Spleen (tissue), 11 donors: Measurements from ENCODE around the gene EHBP1. TPM values are rescaled to one million over a fixed set of nuclear protein-coding genes. Genes with fewer than 3 reads are reported as not detected.

Source experiments
- DNase-seq: peaks from one replicate; pipeline ENCODE4 v3.0.0-alpha.2; 2020
- H3K27ac ChIP-seq, 8 donors: fragments of 200-600 bp; sonication (generic) in 7 of 8; 1 replicate in 4 of 8; 2 replicates in 4 of 8; pipeline versions ENCODE4 v1.5.0 to v1.8.0; 2016 to 2021; ENCODE audit warnings: inconsistent platforms in 4 of 8, mild to moderate bottlenecking in 4 of 8, moderate library complexity in 1 of 8
- H3K27me3 ChIP-seq, 7 donors: fragments of 200-600 bp; sonication (generic) in 6 of 7; replicated peaks in 1 of 7; 1 replicate in 4 of 7; 2 replicates in 3 of 7; pipeline versions ENCODE4 v1.5.0 to v1.8.0; 2016 to 2021; ENCODE audit warnings: inconsistent platforms in 3 of 7, mild to moderate bottlenecking in 1 of 7
- H3K36me3 ChIP-seq, 6 donors: fragments of 200-600 bp; sonication (generic) in 5 of 6; 1 replicate in 4 of 6; 2 replicates in 2 of 6; pipeline versions ENCODE4 v1.5.0 to v1.8.0; 2016 to 2021; ENCODE audit warnings: inconsistent platforms in 2 of 6
- H3K4me1 ChIP-seq, 6 donors: fragments of 200-600 bp; sonication (generic) in 5 of 6; 1 replicate in 3 of 6; 2 replicates in 3 of 6; pipeline versions ENCODE4 v1.5.0 to v1.8.0; 2016 to 2021; ENCODE audit warnings: inconsistent platforms in 3 of 6
- H3K4me3 ChIP-seq, 8 donors: fragments of 200-600 bp; sonication (generic) in 7 of 8; 1 replicate in 4 of 8; 2 replicates in 4 of 8; pipeline versions ENCODE4 v1.5.0 to v1.8.0; 2016 to 2021; ENCODE audit warnings: inconsistent platforms in 4 of 8, mild to moderate bottlenecking in 4 of 8, moderate library complexity in 2 of 8
- H3K9me3 ChIP-seq, 8 donors: fragments of 200-600 bp; sonication (generic) in 7 of 8; 1 replicate in 4 of 8; 2 replicates in 4 of 8; pipeline versions ENCODE4 v1.5.0 to v1.8.0; 2016 to 2021; ENCODE audit warnings: inconsistent platforms in 4 of 8
- POLR2A ChIP-seq, 3 donors: fragments of 450-650 bp; IDR thresholded peaks; one replicate each; pipeline ENCODE4 v1.5.1; 2017; ENCODE audit warnings: antibody characterized with exemption in 3 of 3, mild to moderate bottlenecking in 1 of 3
- POLR2AphosphoS5 ChIP-seq, 3 donors: sonication (generic); formaldehyde crosslinking; IDR thresholded peaks; one replicate each; pipeline ENCODE4 v1.5.1; 2017; ENCODE audit warnings: antibody characterized with exemption in 3 of 3
- WGBS, 5 donors: extraction: QIAGEN DNeasy Blood & Tissue Kit in 3 of 5; methylation state at CpG; one replicate each; pipeline versions ENCODE4 v1.1.5 to v1.1.7; 2013 to 2018; 5-methylcytosine and 5-hydroxymethylcytosine counted together
- intact Hi-C: fragments of 100-400 bp; cut with DNase I; formaldehyde crosslinking; loops from one replicate; pipeline ENCODE4 v1.15.0; 2023; ENCODE audit warnings: low total_unique reads
- polyA plus RNA-seq, 3 donors: library from polyadenylated mRNA; stranded (reverse); fragments of 200-250 nt; gene quantifications; one replicate each; pipeline ENCODE4 v1.2.1, GENCODE V29; 2013
- total RNA-seq, 7 donors: library from RNA; depleted of rRNA in 3 of 7; stranded (reverse); fragments of >200 nt in 3 of 7; fragmentation: NEBNext Ultra II Directional in 4 of 7; extraction: Animal tissue kit (Norgen Biotek cat#: 25700) in 4 of 7; gene quantifications; one replicate each; pipeline versions ENCODE4 v1.1.0 to v1.2.1, GENCODE V29; 2016 to 2021
- TF ChIP-seq, protein P1 (sequence below), 11 experiments: fragments of 200-600 bp in 7 of 11; fragments of 450-650 bp in 4 of 11; sonication (generic) in 4 of 11; IDR thresholded peaks in 8 of 11; conservative IDR thresholded peaks in 3 of 11; 1 replicate in 7 of 11; 2 replicates in 4 of 11; pipeline versions ENCODE4 v1.4.0 to v1.8.0; 2016 to 2021; ENCODE audit warnings: antibody characterized with exemption in 11 of 11, inconsistent platforms in 4 of 11, mild to moderate bottlenecking in 1 of 11
- donor health status: healthy with polysubstance abuse.
- donor health status: DM: no; HTN: no; CAD: no; lungs with moderate emphysema.
- donor health status: DM: no; HTN: no; CAD: no.
- donor health status: Bipolar disorder and iron deficiency.
- donor health status: healthy.
- donor health status: DM: no; HTN: no; CAD: no.
- donor health status: DM: yes; HTN: yes; CAD: no.

Gene EHBP1
- total and polyA plus RNA-seq, 10 donors, result 5.0 to 44.2 (median 31.7) TPM

DNA sequence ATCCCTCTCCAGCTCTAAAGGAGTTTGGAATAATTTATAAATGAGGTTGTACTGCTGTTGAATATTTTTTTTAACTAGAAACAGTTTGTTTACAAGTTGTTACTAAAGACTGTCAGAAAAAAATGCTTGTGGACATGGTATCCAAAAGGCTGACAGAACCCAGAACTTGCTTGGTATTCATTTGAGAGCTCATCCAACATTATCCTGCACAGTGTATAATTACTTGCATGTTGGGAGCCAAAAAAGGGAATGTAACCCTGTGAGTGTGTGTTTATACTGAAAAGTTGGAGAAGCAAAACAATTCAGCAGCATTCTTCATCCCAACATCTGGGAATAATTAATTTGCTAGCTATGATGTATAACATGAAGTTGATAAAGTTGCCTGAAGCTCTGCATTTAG is 42.1 kb upstream of the EHBP1 start:
- DNase-seq, result no peak
- no peaks in the 10 kb centered on the region for H3K9me3 ChIP-seq
- no peaks in the 10 kb centered on the region for H3K36me3 ChIP-seq
- peak overlapping the region in 2 of 8 donors; percentile 0 to 54 for H3K27ac ChIP-seq
- no peak for TF ChIP-seq POLR2A (IDR thresholded peaks at IDR 0.05)
- TF ChIP-seq, protein P1, sequence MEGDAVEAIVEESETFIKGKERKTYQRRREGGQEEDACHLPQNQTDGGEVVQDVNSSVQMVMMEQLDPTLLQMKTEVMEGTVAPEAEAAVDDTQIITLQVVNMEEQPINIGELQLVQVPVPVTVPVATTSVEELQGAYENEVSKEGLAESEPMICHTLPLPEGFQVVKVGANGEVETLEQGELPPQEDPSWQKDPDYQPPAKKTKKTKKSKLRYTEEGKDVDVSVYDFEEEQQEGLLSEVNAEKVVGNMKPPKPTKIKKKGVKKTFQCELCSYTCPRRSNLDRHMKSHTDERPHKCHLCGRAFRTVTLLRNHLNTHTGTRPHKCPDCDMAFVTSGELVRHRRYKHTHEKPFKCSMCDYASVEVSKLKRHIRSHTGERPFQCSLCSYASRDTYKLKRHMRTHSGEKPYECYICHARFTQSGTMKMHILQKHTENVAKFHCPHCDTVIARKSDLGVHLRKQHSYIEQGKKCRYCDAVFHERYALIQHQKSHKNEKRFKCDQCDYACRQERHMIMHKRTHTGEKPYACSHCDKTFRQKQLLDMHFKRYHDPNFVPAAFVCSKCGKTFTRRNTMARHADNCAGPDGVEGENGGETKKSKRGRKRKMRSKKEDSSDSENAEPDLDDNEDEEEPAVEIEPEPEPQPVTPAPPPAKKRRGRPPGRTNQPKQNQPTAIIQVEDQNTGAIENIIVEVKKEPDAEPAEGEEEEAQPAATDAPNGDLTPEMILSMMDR (IDR thresholded peaks at IDR 0.05 in 8 of 11, conservative IDR thresholded peaks at IDR 0.05 in 3 of 11), result no peak
- no peak for TF ChIP-seq POLR2AphosphoS5 (IDR thresholded peaks at IDR 0.05)
- H3K4me1 ChIP-seq, result peaks cover 0 to 53% (median 28%) of the 10 kb centered on the region in 6 donors
- no peaks in the 10 kb centered on the region for H3K27me3 ChIP-seq
- H3K4me3 ChIP-seq, result no peak overlapping the region
- intact Hi-C loops, result no loop called here

DNA sequence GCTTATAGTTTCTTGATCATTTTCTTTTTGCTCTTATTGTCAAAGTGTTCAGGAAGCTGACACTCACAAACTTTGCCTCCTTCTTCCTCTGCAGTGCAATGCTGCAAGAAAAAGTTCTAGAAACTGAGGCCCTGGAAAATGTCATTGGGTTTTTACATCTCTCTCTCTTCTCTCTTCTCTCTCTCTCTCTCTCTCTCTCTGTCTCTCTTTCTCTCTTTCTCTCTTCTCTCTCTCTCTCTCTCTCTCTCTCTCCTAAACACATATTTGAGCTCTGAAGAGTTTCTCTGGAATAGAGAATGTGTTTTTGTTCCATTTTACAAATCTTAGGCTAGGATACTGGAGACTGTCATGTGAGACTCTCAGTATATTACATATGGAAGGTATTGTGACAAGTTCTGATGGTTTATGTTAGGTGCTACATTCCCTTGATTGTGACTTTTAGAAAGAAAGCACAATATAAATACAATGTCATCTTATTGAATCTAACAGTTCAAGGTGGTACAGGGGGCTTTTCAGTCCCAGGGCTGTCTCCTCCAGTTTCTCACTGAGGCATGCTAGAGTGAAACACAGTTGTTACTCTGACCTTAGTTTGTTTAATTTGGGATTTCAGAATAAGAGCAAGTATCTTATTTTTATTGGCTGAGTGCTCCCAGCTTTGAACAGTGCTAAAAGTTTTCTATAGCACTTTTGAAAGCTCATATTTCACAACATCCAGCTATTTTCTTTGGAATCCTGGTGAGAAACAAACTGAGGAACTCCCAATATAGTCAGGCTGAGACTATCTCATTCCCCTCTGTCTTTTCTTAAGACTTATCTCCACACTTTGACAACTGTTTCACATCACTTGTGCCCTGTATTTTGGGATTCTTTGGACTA is 41.4 kb upstream of the EHBP1 start:
- Histone ChIP-seq H3K27ac (peak overlapping the region in 3 of 8 donors; percentile 1 to 54 (median 30)), H3K4me1 (peaks cover 0 to 53% (median 28%) of the 10 kb centered on the region in 6 donors), H3K9me3 (no peaks in the 10 kb centered on the region), H3K36me3 (no peaks in the 10 kb centered on the region), H3K27me3 (no peaks in the 10 kb centered on the region), H3K4me3 (no peak overlapping the region)
- TF ChIP-seq POLR2AphosphoS5 (IDR thresholded peaks at IDR 0.05) (no peak), POLR2A (IDR thresholded peaks at IDR 0.05) (no peak)
- TF ChIP-seq, protein P1 (IDR thresholded peaks at IDR 0.05 in 8 of 11, conservative IDR thresholded peaks at IDR 0.05 in 3 of 11), result no peak
- intact Hi-C loops, result no loop called here
- no peak for DNase-seq

DNA sequence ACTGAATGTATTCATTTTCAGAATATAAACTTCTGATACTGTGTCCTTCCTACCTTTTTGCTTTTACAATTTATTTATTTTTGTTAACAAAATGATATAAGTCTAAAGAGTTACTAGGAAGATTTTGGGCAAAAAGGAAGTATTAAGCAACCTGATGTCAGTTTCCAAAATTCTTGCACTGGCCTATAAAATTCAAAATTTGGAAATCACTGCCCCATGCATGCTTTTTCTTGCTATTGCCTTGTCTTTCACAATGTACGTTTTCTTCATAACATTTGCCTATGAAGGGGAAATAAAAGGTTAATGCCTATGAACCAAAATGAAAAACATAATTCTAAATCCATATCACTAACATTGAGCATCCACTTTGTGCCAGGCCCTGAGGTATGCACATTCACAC is 40.1 kb upstream of the EHBP1 start:
- no peaks in the 10 kb centered on the region for H3K27me3 ChIP-seq
- H3K4me3 ChIP-seq, result no peak overlapping the region
- H3K27ac ChIP-seq, result no peak overlapping the region
- intact Hi-C loops, result no loop called here
- no peak for TF ChIP-seq POLR2A (IDR thresholded peaks at IDR 0.05)
- TF ChIP-seq, protein P1 (IDR thresholded peaks at IDR 0.05 in 8 of 11, conservative IDR thresholded peaks at IDR 0.05 in 3 of 11), result no peak
- no peak for TF ChIP-seq POLR2AphosphoS5 (IDR thresholded peaks at IDR 0.05)
- WGBS, 5 donors, result 38 to 79% (median 49%) methylated on average over 1 of the region's 1 CpG
- no peaks in the 10 kb centered on the region for H3K36me3 ChIP-seq
- H3K4me1 ChIP-seq, result peaks cover 0 to 42% (median 20%) of the 10 kb centered on the region in 6 donors
- DNase-seq, result no peak
- no peaks in the 10 kb centered on the region for H3K9me3 ChIP-seq

DNA sequence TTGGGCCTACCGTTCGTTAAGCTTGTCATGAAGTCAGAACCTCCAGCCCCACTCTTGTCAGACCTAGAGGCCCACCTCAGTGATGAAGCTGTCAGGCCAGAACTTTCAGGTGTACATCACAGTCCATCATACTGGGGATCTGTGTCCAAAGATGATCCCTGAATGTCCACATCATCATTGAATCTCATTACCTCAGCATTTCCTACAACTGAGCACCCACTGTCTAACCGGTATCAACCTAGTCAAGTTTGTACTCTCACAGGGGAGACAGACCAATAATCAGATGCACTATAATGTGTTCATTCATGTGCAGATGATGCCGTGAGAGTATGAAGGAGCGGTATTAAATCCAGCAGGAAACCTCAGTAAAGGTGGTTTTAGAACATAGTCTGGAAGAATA is 36.3 kb upstream of the EHBP1 start:
- no peaks in the 10 kb centered on the region for H3K36me3 ChIP-seq
- TF ChIP-seq POLR2A (IDR thresholded peaks at IDR 0.05), result no peak
- TF ChIP-seq, protein P1 (IDR thresholded peaks at IDR 0.05 in 8 of 11, conservative IDR thresholded peaks at IDR 0.05 in 3 of 11), result no peak
- no peak for TF ChIP-seq POLR2AphosphoS5 (IDR thresholded peaks at IDR 0.05)
- H3K4me3 ChIP-seq, result no peak overlapping the region
- H3K4me1 ChIP-seq, result peaks cover 0 to 8% (median 2%) of the 10 kb centered on the region in 6 donors
- 76 to 97% (median 78%) methylated on average over 5 of the region's 5 CpGs for WGBS, 5 donors
- intact Hi-C loops, result no loop called here
- no peak overlapping the region for H3K27ac ChIP-seq
- H3K9me3 ChIP-seq, result no peaks in the 10 kb centered on the region
- H3K27me3 ChIP-seq, result no peaks in the 10 kb centered on the region
- no peak for DNase-seq
